ENCODE measurements around the gene CD55.

CD55 gene

DNA sequence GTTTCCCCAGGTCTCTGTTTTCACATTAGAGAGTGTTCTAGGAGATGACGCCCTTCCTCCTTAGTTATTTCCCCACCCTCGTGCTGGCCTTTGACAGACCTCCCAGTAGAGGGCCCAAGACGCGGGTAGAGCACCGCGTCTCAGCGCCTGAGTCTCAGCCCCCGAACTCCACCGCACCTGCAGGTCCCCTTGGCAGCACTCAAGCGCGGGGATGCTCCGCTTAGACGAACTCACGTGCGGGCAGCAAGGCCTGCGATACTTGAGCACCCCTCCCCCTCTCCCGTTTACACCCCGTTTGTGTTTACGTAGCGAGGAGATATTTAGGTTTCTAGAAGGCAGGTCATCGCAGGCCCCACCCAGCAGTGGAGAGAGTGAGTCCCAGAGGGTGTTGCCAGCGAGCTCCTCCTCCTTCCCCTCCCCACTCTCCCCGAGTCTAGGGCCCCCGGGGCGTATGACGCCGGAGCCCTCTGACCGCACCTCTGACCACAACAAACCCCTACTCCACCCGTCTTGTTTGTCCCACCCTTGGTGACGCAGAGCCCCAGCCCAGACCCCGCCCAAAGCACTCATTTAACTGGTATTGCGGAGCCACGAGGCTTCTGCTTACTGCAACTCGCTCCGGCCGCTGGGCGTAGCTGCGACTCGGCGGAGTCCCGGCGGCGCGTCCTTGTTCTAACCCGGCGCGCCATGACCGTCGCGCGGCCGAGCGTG is at the start of gene CD55:
CD55 (plus strand) TSS at position 600 of the 711 bp plus-strand sequence; CDS start at position 688, 88 bp downstream.
- DNase-seq (ENCODE audit: low read depth): peak; percentile 85

GRCh38 chr1:207274882-207275281 is 46.6 kb upstream of the CD55 start:
- DNase-seq (ENCODE audit: low read depth): no peak

DNA sequence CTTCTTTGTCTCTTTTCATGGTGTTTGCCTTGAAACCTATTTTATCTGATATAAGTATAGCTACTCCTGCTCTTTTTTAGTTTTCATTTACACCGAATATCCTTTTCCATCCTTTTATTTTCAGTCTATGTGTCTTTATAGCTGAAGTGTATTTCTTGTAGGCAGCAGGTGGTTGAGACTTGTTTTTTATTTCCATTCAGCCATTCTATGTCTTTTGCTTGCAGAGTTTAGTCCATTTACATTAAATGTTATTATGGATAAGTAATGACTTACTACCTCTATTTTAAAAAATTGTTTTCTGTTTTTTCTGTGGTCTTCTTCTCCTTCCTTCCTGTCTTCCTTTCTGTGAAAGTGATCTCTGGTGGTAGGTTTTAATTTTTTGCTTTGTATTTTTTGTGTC is 45.0 kb upstream of the CD55 start:
- no peak for DNase-seq (ENCODE audit: low read depth)

GRCh38 chr1:207277241-207277640 is 44.2 kb upstream of the CD55 start:
- DNase-seq (ENCODE audit: low read depth): no peak

- DNase-seq (ENCODE audit: low read depth): no peak
Measured at GRCh38 chr1:207279652-207280051, 41.8 kb upstream of the CD55 start.

GRCh38 chr1:207280706-207281105 is 40.8 kb upstream of the CD55 start:
- no peak for DNase-seq (ENCODE audit: low read depth)

DNA sequence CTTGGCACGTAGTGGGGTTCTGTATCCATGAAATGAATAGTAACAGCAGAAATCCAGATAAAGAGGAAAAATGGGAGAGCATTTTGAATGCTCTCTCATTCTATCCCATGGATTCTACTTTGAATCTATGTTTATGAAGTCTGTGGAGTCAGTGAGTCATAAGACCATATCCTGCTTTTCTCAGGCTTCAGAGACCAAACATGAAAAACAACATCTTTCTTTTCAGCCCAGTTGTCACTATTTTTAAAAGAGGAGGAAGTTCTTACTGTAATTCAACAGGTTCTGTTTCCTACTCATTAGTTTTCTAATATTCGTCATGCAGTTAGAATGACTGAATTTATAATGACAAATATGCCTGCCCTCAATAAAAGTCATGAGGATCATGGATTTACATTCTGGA is 39.4 kb upstream of the CD55 start:
- no peak for DNase-seq (ENCODE audit: low read depth)

DNA sequence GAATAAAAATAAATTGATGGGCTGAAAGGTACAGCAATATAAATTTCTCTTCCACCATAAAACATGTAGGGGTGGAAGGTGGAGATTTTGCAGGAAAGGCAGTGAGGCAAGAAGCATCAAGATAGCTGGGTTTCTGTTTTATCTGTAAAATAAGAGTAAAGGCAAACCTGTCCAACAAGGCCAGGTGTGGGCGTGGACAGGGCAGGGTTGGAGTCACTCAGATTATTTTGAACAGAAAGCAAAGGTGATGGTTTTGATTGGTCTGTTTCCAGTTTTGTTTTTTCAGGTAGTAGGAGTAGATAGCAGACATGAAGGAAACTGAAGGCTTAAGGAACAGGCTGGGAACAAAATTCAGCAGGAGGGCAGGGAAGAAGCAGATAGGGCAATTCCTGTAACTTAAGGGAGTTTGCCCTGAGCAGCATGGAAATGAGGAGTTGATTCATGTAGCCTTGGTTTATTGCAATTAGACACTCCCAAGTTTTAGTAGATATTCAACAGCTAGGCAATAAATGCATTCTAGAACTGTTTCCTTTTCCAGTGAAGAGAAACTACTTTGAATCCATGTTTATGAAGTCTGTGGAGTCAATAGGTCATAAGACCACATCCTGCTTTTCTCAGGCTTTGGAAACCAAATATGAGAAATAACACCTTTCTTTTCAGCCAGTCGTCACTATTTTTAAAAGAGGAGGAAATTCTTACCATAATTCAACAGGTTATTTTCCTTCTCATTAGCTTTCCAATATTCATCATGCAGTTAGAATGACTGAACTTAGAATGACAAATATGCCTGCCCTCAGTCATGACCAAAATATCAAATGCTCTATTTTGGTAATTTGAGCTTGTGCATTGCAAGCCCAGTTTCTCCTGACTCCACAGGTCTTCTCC is 38.7 kb upstream of the CD55 start:
- DNase-seq (ENCODE audit: low read depth): no peak

- no peak for DNase-seq (ENCODE audit: low read depth)
Measured at GRCh38 chr1:207283421-207283820, 38.1 kb upstream of the CD55 start.

DNA sequence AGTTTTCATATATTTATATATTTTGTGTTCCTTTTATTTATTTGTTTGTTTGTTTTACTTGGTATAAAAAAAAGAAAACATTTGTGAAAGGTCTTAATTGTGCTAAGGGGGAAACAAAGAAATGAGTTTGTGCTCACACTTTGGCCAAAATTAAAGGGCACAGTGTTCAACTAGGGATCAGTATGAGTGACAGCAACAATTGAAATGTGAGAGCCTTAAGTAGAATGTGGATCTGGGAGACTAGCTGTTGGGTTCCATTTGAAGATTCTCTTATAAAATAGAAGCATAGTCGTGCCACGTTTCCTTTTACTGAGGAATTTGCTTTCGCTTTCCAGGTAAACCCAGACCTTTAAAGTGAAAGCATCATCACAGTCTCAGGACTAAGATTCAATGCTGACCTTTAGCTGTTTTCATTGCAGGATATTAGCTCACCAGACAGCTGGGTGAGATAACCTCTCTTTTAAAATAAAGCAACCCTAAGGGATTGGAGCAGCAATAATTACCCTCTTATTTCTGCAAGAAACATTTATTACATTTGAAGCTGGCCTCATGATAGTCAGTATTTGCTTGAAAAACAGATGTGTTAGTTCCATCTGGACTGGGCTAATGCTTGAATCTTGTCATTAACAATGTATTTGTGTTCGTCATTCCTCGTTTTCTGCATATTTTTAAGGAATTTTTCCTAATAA is 37.1 kb upstream of the CD55 start:
- DNase-seq (ENCODE audit: low read depth): no peak

GRCh38 chr1:207286786-207287468 is 34.6 kb upstream of the CD55 start:
- DNase-seq (ENCODE audit: low read depth): no peak

GRCh38 chr1:207288315-207288714 is 33.2 kb upstream of the CD55 start:
- DNase-seq (ENCODE audit: low read depth): no peak

GRCh38 chr1:207289756-207290155 is 31.7 kb upstream of the CD55 start:
- DNase-seq (ENCODE audit: low read depth): no peak

DNA sequence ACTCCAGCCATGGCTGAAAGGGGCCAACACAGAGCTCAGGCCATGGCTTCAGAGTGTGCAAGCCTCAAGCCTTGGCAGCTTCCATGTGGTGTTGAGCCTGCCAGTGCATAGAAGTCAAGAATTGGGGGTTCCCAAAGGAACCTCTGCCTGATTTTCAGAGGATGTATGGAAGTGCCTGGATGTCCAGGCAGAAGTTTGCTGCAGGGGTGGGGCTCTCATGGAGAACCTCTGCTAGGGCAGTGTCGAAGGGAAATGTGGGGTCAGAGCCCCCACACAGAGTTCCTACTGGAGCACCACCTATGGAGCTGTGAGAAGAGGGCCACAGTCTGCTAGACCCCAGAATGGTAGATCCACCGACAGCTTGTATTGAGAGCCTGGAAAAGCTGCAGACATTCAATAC is 29.8 kb upstream of the CD55 start:
- no peak for DNase-seq (ENCODE audit: low read depth)

GRCh38 chr1:207298186-207298585 is 23.3 kb upstream of the CD55 start:
- DNase-seq (ENCODE audit: low read depth): no peak

DNA sequence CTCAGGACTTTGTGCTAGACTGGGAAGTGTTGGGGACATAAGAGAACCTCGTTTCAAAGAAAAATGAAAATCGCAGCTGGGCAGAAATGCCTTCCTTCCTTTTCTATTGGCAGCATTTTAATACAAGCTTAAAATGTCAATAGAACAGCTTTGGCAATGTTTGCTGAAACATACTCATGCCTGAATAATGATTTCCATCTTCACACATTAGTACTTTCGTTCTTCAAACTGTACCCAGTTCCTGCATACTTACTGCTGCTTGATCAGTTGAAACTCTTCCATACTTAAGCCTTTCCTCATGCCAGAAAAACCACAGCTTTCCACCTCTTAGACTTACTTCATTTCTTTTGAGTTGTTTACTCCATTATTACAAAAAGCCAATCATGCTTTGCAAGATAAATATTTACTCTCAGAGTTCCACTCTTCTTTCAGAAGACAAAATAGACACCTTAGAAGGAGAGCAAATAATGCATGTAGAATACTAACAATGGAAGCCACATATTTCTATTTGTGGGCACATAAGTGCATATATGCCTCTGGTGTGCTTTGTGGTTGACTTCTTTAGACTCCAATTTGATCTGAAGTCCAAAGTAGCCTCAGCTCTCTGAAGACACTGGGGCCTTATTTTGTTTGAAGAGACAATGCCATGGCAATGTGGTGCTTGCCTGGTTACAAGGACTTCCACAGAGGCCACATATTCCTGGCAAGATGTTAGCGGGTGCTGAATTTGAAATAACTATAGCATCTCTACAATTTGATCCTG is 22.7 kb upstream of the CD55 start:
- no peak for DNase-seq (ENCODE audit: low read depth)

- no peak for DNase-seq (ENCODE audit: low read depth)
Measured at GRCh38 chr1:207300970-207301369, 20.5 kb upstream of the CD55 start.

GRCh38 chr1:207302618-207303393 is 18.7 kb upstream of the CD55 start:
- DNase-seq (ENCODE audit: low read depth): no peak

DNA sequence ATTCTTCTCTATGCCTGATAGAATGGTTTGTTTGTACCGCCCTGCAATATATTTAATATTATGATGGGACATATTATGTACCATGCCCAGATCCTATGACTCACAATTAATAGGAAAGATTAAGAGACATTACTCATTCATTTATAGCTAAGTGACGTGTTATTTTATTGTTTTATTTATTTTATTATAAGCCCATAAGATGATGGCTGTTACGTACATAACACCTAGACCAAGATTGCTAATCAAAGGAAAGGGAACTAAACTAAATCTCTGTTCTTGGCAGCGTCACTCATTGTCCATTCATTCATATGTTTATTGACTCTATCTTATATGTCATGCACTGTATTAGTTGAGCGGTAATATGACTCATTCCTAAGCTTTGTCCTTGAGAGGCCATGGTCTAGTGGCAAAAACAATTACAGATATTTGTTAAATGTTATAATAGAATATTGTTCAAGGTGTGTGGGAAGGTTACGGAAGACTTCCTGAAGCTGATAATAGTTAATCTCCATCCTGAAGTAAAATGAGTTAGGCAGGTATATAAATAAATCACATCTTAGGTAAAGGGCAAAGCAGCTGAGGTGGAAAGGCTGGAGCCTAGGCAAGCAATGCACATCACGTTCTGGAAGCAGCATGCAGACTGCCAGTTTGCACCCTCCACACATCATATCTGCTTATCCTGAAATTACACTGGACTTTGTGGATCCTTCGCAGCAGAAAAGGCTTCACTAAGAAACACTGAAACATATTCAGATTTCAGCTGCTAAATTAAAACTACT is 16.6 kb upstream of the CD55 start:
- DNase-seq (ENCODE audit: low read depth): no peak

GRCh38 chr1:207305489-207305873 is 16.0 kb upstream of the CD55 start:
- no peak for DNase-seq (ENCODE audit: low read depth)

Measured in GM04504 (cell line).